ENCODE results near the gene EGFL6. TPM values are rescaled to one million over a fixed set of nuclear protein-coding genes. Genes with fewer than 3 reads are reported as not detected.

The EGFL6 gene
- polyA plus RNA-seq, 1 donor (not counting 4 experiments of a cell fraction or from before 2014, with no cell fraction given) = 0.38 TPM

DNA sequence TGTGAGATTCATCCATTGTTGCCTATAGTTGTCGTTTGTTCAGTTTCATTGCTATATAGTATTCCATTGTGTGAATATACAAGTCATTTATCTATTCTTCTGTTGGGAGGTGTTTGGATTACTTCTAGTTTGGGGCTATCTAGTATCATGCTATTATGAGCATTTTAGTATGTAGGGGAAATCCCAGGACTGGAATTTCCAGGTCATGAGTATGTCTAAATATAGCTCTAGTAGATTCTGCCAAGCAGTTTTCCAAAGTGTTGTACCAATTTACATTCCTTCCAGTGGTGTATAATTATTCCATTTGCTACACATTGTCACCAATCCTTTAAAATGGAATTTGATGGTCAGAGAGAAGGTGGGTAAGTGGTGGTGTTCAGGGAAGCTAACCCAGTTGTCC lies 30.1 kb downstream of the EGFL6 start:
- dilution Hi-C loops (cut with MboI; ENCODE audit: extremely low pct_ligation_motif_present, low sequenced_read_pairs) = no loop called here
- Histone ChIP-seq H3K4me2 (ENCODE audit: control insufficient read depth, extremely low read depth, insufficient read depth, low read depth, low read length) (no peak overlapping the region), H2AFZ (ENCODE audit: control insufficient read depth, low read length) (no peak overlapping the region), H3K4me3 (ENCODE audit: control insufficient read depth in 2 of 3, extremely low read depth in 1 of 3, insufficient read depth in 2 of 3, low read depth in 1 of 3, low read length in 3 of 3) (no peak overlapping the region), H3K27me3 (ENCODE audit: control insufficient read depth, extremely low read depth, insufficient read depth, low read length) (peaks cover 11% of the 10 kb centered on the region), H3K79me2 (ENCODE audit: control insufficient read depth, insufficient read depth, low read length) (no peaks in the 10 kb centered on the region), H3K36me3 (ENCODE audit: control insufficient read depth in 2 of 2, extremely low read depth in 1 of 2, insufficient read depth in 2 of 2, low read length in 2 of 2) (no peaks in the 10 kb centered on the region), H3K4me1 (ENCODE audit: control insufficient read depth, extremely low read depth, insufficient read depth, low read length) (no peaks in the 10 kb centered on the region), H3K9ac (ENCODE audit: control insufficient read depth, extremely low read depth, insufficient read depth, low read length) (no peak overlapping the region), H3K27ac (ENCODE audit: control insufficient read depth, insufficient read depth, low read length) (no peak overlapping the region), H3K9me3 (ENCODE audit: control insufficient read depth, low read depth, low read length) (no peaks in the 10 kb centered on the region), H3K9me1 (ENCODE audit: control insufficient read depth, extremely low read depth, insufficient read depth, low read length) (no peaks in the 10 kb centered on the region), H4K20me1 (ENCODE audit: control insufficient read depth, extremely low read depth, insufficient read depth, low read length) (no peaks in the 10 kb centered on the region)
- TF ChIP-seq EZH2 (IDR thresholded peaks at IDR 0.05; ENCODE audit: low read length) = no peak
- TF ChIP-seq, protein P1, sequence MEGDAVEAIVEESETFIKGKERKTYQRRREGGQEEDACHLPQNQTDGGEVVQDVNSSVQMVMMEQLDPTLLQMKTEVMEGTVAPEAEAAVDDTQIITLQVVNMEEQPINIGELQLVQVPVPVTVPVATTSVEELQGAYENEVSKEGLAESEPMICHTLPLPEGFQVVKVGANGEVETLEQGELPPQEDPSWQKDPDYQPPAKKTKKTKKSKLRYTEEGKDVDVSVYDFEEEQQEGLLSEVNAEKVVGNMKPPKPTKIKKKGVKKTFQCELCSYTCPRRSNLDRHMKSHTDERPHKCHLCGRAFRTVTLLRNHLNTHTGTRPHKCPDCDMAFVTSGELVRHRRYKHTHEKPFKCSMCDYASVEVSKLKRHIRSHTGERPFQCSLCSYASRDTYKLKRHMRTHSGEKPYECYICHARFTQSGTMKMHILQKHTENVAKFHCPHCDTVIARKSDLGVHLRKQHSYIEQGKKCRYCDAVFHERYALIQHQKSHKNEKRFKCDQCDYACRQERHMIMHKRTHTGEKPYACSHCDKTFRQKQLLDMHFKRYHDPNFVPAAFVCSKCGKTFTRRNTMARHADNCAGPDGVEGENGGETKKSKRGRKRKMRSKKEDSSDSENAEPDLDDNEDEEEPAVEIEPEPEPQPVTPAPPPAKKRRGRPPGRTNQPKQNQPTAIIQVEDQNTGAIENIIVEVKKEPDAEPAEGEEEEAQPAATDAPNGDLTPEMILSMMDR (optimal IDR thresholded peaks at IDR 0.05 in 1 of 3, IDR thresholded peaks at IDR 0.05 in 1 of 3, conservative IDR thresholded peaks at IDR 0.05 in 1 of 3; ENCODE audit: extremely low read depth in 1 of 3, insufficient read depth in 2 of 3, low read length in 3 of 3) = no peak
- no peak for FAIRE-seq
- no peak for DNase-seq (ENCODE audit: low read depth, low spot score)

DNA sequence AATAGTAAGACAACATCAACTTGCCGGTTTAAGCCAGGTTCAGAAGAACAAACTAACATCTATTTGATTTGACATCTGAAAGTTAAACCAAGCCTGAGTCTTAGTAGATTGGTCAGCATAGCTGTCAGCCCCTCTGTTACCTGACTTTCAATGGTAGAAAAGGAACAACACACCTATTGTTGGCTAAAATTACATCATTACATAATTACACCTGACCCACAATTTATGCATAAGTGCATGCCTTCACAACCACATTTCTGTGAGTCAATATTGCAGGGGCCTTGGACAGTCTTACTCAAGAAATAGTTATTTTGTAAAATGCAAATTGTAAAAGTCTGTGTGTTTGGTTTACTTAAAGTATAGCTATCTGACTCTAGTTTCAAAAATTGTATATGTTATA lies 36.2 kb downstream of the EGFL6 start:
- peaks cover 9% of the 10 kb centered on the region for H3K27me3 ChIP-seq (ENCODE audit: control insufficient read depth, extremely low read depth, insufficient read depth, low read length)
- H3K4me2 ChIP-seq (ENCODE audit: control insufficient read depth, extremely low read depth, insufficient read depth, low read depth, low read length) = no peak overlapping the region
- no peaks in the 10 kb centered on the region for H3K36me3 ChIP-seq (ENCODE audit: control insufficient read depth in 2 of 2, extremely low read depth in 1 of 2, insufficient read depth in 2 of 2, low read length in 2 of 2)
- H2AFZ ChIP-seq (ENCODE audit: control insufficient read depth, low read length) = no peak overlapping the region
- H3K9me1 ChIP-seq (ENCODE audit: control insufficient read depth, extremely low read depth, insufficient read depth, low read length) = no peaks in the 10 kb centered on the region
- no peak overlapping the region for H3K27ac ChIP-seq (ENCODE audit: control insufficient read depth, insufficient read depth, low read length)
- no peaks in the 10 kb centered on the region for H3K79me2 ChIP-seq (ENCODE audit: control insufficient read depth, insufficient read depth, low read length)
- H4K20me1 ChIP-seq (ENCODE audit: control insufficient read depth, extremely low read depth, insufficient read depth, low read length) = no peaks in the 10 kb centered on the region
- no peak overlapping the region for H3K9ac ChIP-seq (ENCODE audit: control insufficient read depth, extremely low read depth, insufficient read depth, low read length)
- no peak for DNase-seq (ENCODE audit: low read depth, low spot score)
- dilution Hi-C loops (cut with MboI; ENCODE audit: extremely low pct_ligation_motif_present, low sequenced_read_pairs) = no loop called here
- H3K9me3 ChIP-seq (ENCODE audit: control insufficient read depth, low read depth, low read length) = no peaks in the 10 kb centered on the region
- TF ChIP-seq, protein P1 (optimal IDR thresholded peaks at IDR 0.05 in 1 of 3, IDR thresholded peaks at IDR 0.05 in 1 of 3, conservative IDR thresholded peaks at IDR 0.05 in 1 of 3; ENCODE audit: extremely low read depth in 1 of 3, insufficient read depth in 2 of 3, low read length in 3 of 3) = no peak
- no peak for TF ChIP-seq EZH2 (IDR thresholded peaks at IDR 0.05; ENCODE audit: low read length)
- H3K4me1 ChIP-seq (ENCODE audit: control insufficient read depth, extremely low read depth, insufficient read depth, low read length) = peaks cover 9% of the 10 kb centered on the region
- H3K4me3 ChIP-seq (ENCODE audit: control insufficient read depth in 2 of 3, extremely low read depth in 1 of 3, insufficient read depth in 2 of 3, low read depth in 1 of 3, low read length in 3 of 3) = no peak overlapping the region
- no peak for FAIRE-seq

All from keratinocyte (primary cell).